GM21528 (cell line): ENCODE data around the gene ABLIM2.
A peak's percentile ranks its signal among the peaks of the same experiment; 100 is the strongest.

ENCODE experiments used
- ATAC-seq: cut with Tn5 transposase; IDR thresholded peaks from one replicate; pipeline ENCODE4 v1.9.1; 2021; ENCODE audit warnings: mild to moderate bottlenecking, moderate library complexity; ENCODE audit not compliant: unreplicated experiment, low FRiP score

ABLIM2 gene

GRCh38 chr4:8158710-8159536 lies at the start of gene ABLIM2:
Gene ABLIM2 (minus strand): TSS chr4:8158813. CDS start chr4:8158689, 124 bp downstream.
- ATAC-seq, result peak; percentile 96

- ATAC-seq, result no peak
Observed at GRCh38 chr4:8207314-8207713, 48.7 kb upstream of the ABLIM2 start.

- no peak for ATAC-seq
Observed at GRCh38 chr4:8205749-8206611, 47.4 kb upstream of the ABLIM2 start.

GRCh38 chr4:8205241-8205707 lies 46.7 kb upstream of the ABLIM2 start:
- no peak for ATAC-seq

- no peak for ATAC-seq
Observed at GRCh38 chr4:8204576-8205227, 46.1 kb upstream of the ABLIM2 start.

- ATAC-seq, result no peak
Observed at GRCh38 chr4:8203817-8204216, 45.2 kb upstream of the ABLIM2 start.

GRCh38 chr4:8203052-8203401 lies 44.4 kb upstream of the ABLIM2 start:
- no peak for ATAC-seq

- ATAC-seq, result no peak
Observed at GRCh38 chr4:8202108-8203051, 43.8 kb upstream of the ABLIM2 start.

GRCh38 chr4:8201321-8201781 lies 42.7 kb upstream of the ABLIM2 start:
- ATAC-seq, result no peak

- ATAC-seq, result no peak
Observed at GRCh38 chr4:8200302-8200975, 41.8 kb upstream of the ABLIM2 start.

- no peak for ATAC-seq
Observed at GRCh38 chr4:8199594-8200301, 41.1 kb upstream of the ABLIM2 start.

- ATAC-seq, result peak; percentile 80
Observed at GRCh38 chr4:8198906-8199593, 40.4 kb upstream of the ABLIM2 start, which contains the start of gene SH3TC1. Gene SH3TC1 (plus strand): TSS chr4:8199290. CDS start chr4:8205195, 5,905 bp downstream.

GRCh38 chr4:8198206-8198905 lies 39.7 kb upstream of the ABLIM2 start:
- ATAC-seq, result no peak

- ATAC-seq, result no peak
Observed at GRCh38 chr4:8197521-8197920, 38.9 kb upstream of the ABLIM2 start.

- ATAC-seq, result no peak
Observed at GRCh38 chr4:8195841-8196458, 37.3 kb upstream of the ABLIM2 start.

GRCh38 chr4:8195431-8195830 lies 36.8 kb upstream of the ABLIM2 start:
- ATAC-seq, result no peak
